Caki2 (cell line): Measurements from ENCODE around the gene SYTL1. TPM values are rescaled to one million over a fixed set of nuclear protein-coding genes. Genes with fewer than 3 reads are reported as not detected.
"Not testable (repeated sequence)": the region's sequence is repeated elsewhere in the genome, so short reads cannot be mapped to it uniquely, and the experiment has no call there.

Experiments used
- DNase-seq: peaks from one replicate; pipeline ENCODE4 v3.0.0-alpha.2; 2015; ENCODE audit warnings: low read depth
- in situ Hi-C: cut with HindIII; loops from 2 replicates; pipeline ENCODE4 v1.10.0; 2016; ENCODE audit warnings: low sequenced_read_pairs, low pct_unique_long_range_greater_than_20kb, mixed read lengths
- total RNA-seq: library from RNA; depleted of rRNA; stranded (reverse); fragments of >200 nt; shearing (Covaris generic); gene quantifications from 2 replicates; pipeline ENCODE4 v1.2.3, GENCODE V29; 2014; ENCODE audit warnings: low replicate concordance

The SYTL1 gene
- total RNA-seq, 1 experiment from 2014 or later = 39.3 TPM

DNA sequence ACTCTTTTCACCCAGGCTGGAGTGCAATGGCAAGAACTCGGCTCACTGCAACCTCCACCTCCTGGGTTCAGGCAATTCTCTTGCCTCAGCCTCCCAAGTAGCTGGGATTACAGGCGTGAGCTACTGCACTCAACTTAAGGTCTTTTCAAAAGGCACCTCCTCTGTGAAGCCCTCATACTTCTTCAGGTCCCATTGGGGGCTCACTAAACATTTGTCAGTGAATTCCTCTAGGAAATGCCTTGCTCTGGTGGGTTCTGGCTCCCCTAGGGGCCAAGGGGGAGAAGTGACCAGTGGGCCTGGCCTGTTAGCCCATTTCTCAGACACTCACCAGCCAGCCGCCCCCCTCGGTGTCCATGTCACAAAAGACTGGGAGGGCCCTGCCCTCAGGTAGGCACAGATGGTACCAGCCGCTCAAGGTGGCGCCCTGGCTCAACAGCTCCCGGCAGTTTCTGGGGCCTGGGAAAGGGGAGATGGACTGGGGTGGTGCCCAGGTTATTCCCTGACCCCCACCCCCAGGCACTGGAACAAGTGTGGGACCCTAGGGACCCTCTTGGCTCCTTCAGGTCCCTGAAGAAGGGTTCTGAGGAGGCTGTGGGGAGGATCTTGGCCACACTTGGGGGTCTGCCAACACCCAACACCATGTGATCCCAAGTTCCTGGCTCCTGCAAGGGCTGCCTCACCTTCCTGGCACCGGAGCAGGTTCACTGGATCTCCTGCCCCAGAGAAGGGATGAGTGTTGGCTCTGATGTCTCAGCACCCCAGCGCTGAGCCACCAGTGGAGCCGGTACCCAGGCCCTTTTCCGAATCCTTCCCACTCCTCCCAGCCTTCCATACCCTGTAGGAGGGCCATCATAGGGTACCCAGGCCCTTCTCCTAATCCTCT lies 31.2 kb downstream of the SYTL1 start:
- DNase-seq = no peak
- in situ Hi-C loops = no loop called here

DNA sequence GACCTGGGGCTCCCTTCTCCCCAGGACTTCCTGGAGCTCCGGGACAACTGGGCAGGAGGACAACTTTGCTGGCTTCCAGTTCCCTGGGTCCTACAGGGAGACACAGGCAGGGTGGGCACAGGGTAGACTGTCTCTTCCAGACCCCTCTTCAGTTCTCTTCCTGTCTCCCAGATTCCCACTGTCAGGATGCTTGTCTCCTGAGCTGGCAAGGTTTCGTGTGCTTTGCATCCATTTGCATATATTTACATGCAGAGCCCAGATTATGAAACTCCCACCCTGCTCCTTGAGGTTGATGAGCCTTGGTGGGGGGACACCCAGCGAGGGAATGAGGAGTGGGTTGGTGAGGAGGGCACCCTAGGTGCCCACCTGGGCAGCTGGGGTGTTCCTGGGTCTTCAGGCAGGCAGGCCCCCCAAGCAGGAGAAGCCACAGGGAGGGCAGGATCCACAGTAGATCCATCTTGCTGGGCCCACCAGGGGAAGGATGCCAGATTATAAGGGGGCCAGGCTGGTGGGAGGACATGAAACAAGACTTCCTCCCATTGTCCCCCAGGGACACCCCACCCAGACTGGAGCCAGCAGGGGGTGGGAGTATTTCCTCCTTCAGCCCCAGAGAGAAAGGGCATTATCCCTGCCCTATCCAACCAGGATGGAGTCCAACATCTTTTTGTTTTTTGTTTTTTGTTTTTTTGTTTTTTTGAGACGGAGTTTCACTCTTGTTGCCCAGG lies 32.7 kb downstream of the SYTL1 start, which contains the start of gene FCN3:
FCN3 (minus strand) TSS at position 463 of the 725 bp plus-strand sequence; CDS start at position 457, 6 bp downstream.
- no peak for DNase-seq
- in situ Hi-C loops = no loop called here

DNA sequence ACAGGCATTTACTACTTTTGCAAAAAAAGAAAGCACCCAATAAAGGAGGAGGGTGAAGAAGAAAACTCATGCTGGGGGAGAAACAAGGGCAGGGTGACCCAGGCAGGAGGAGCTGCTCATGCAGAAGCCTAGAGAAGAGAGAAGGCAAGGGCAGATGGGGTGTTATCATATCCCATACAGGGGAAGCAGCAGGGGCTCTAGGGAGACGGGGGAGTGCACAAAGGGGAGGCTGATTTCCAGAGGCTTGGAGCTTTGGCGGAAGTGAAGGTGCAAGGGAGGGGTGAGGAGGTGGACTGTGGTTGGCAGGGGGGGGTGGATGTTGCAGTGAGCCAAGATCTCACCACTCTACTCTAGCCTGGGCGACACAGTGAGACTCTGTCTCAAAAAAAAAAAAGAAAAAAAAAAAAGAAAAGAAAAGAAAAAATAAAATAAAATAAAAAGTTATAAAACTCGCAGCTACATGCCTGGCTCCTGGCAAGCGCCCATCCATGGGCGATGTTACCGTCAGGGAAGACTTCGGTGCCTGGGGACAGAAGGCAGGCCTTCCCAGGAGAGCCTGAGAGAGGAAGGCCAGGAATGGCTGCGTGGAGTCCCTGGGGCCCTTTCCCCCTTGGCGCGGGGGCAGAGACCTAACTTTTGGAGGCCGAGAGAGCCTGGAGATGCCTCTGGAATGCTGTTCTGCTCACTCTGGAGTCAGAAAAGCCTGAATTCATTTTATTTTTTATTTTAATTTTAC lies 36.1 kb downstream of the SYTL1 start:
- DNase-seq = no peak
- in situ Hi-C loops = no loop called here

DNA sequence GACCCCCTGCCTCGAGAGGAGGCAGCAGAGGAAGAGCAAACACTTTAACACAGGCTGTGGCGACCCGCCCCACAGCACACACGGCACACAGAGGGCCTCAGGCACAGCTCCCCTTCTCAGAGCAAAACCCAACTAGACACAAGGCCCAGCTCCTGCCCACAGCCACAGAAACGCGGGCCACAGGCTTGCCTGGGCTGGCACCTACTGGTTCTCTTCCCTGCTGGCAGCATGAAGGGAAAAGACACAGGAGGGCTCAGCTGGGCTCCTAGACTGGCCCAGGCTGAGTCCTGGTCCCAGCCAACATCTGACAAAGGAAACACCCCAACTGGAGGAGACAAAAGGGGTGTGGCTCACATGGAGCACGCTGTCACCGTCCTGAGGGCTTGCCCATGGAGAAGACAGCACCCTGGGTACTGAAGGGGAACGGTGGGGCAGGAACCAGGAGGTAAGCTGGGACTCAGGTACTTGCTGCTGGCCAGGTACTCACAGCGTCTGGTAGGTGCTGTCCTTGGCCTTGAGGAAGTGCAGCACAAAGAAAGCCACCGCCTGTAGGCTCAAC lies 37.8 kb downstream of the SYTL1 start:
- DNase-seq = no peak
- in situ Hi-C loops = no loop called here

DNA sequence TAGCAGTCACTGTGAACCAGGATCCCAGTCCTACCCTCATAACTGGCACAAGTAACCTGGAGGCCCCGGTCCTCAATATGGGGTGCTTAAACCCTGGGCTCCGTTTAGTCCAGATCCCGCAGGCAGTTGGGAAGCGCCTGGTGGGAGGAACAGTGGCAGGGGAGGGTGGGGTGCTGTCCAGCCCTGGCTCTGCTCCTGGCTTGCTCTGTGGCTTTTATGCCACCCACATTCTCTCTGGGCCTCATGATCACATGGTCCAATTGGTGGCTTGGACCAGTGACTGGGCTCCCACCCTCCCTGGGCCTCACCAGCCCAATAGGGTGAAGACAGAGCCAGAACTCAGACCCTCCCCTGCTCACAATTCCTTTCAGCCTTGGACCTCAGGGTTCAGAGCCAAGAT lies 38.4 kb downstream of the SYTL1 start:
- in situ Hi-C loops = no loop called here
- no peak for DNase-seq

DNA sequence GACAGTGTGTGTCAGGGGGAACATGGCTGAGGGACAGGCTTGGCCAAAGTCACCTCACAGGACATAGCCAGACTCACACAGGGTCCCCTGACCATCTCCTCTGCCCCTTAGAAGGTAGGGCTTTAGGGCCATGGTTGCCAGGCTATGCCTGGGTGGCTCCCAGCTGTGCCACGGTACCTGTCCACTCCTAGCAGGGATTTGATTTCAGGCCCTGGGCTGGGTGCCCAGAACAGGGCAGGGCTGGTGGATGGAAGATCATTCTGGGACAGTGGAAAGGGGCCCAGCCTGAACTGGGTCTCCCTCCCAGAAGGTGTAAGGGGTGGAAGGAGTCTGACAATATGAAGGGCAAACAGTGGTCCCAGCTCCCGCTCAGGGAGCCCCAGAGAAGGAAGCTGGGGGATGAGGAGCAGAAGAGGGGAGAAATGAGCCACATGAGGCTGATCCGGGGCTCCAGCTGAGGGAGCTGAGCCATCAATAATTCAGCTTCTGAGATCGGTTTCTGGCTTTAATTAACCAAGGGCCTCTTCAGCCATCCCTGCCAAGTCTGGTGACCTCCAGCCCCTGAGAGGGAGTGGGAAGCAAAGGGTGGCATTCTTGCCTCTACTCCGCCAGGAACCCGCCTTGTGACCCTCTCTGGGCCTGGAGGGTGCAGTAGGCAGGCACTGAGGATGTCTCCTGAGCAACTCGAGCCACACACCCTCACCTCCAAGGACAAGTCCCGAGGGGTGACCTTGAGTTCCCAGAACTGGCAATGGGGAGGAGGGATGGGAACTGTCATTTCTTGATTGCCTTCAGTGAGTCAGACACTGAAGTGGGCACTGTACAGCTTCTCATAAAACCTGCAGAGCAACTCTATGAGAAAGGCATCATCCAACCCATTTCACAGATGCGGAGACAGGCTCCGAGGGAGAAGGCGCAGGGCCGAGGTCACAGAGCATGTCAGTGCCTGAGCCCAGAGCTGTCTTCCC lies 39.2 kb downstream of the SYTL1 start:
- DNase-seq = no peak
- in situ Hi-C loops = no loop called here

DNA sequence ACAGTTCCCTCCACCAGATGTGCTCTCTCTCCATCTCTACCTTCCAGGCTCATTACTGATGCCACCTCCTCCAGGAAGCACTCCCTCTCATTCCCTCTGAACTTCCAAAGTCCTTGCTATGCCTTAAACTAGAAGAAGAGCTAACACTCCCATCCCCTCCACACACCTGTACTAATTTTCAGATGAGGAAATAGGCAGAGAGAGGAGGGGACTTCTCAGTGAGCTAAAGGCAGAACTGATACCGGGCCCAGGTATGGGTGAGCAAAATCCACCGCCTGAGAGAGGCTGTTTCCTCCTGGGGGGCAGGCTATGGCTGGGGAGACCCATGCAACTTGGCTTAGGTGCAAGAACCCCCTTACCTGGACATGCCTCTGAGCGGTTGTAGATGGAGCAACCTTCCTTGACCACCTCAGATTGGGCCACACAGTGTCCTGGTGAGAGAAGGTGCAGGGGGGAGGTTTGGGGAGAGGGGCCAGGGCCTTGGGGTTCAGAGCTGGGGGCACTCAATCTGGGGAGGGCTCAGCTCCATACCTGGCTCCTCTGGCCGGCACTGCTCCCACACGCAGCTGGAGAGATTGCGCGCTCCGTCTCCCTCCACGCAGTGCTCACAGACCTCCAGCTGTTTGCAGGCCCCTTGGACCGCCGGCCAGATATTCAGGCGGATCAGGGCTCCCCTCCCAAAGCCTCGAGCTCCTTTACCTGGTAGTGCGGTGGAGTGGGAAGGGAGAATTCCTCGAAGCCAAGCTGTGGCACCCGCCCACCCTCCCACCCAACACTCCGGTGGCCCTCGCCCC lies 40.3 kb downstream of the SYTL1 start:
- in situ Hi-C loops = no loop called here
- no peak for DNase-seq

DNA sequence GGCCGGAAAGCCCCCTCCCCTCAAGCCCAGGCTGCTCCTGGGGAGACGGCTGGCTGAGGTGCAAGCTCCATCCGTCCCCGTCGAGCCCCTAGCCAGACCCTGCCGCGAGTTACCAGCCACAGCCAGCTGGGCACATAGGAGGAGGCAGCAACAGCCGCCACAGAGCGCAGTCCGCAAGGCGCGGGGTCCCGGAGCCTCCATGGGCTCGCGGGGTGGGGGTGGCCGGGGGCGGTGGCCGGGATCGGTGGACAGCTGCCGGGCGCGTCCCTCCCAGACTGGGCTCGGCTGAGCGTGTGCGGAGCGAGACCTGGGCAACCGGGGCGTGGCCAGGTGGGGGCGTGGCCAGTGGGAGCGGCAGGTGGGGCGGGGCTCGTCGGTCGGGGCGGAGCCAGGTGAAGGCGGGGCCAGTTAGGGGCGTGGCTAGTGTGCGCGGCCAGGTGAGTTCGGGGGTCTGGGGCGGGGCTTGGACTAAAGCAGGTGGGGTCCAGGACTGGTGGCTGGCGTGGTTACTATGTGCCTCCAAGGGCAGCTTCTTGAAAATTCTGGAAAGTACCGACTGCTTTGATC lies 41.3 kb downstream of the SYTL1 start, which contains the start of gene CD164L2:
CD164L2 (minus strand) TSS at position 295 of the 567 bp plus-strand sequence; CDS start at position 201, 94 bp downstream.
- DNase-seq = no peak
- in situ Hi-C loops = no loop called here

DNA sequence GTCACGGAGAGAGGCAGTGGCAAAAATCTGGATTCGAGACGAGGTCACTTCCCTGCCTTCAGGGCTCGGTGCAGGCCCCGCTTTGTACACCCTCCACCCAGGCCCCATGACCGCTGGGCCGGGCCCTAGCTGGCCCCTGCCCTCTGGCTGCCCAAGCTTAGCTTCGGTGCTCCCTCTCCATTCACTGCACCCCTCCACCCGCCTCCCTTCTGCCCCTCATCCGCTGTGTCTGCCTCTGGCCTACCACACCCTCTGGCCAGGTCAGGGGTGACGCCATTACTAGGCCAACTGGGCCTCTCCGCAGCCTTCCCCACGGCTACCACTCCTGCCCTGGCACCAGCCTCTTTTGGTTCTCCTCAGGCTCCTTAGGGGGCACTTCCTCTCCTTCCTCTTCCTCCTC lies 41.8 kb downstream of the SYTL1 start:
- in situ Hi-C loops = no loop called here
- DNase-seq = no peak

DNA sequence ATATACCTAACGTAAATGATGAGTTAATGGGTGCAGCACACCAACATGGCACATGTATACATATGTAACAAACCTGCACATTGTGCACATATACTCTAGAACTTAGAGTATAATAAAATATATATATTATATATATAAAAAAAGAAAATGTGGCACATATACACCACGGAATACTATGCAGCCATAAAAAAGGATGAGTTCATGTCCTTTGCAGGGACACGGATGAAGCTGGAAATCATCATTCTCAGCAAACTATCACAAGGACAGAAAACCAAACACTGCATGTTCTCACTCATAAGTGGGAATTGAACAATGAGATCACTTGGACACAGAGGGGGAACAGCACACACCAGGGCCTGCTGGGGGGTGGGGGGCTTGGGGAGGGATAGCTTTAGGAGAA lies 43.0 kb downstream of the SYTL1 start:
- in situ Hi-C loops, DNase-seq: not testable (repeated sequence)

DNA sequence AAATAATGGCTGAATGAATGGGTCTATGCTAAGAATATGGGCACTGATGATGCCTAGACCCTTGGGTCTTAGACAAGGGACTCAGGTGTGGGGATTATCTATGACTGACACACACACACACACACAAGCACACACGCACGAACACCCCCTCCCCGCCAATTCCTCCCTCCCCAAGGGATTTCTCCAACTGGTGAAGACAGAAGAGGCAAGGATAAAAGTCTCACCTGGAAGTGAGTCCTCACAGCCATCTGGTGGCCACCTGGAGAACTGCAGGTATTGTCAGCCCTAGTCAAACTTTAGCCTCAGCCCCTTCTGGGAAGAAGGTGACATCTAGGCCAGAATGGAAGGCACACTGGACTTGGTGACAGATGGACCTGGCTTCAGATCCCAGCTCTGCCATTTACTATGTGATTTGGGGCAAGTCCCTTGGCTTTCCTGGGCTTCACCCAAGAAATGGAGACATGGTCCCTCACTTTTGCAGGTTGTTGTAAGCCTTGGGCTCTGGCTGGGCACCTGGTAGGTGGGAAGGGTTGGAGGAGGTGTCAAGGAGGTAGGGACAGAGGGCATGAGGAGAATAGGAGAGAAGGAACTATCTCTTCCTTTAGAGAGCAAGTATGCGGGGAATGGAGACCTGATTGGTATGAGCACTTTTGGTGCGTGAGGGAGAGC lies 46.6 kb downstream of the SYTL1 start:
- peak; percentile 41 for DNase-seq
- in situ Hi-C loops = no loop called here

DNA sequence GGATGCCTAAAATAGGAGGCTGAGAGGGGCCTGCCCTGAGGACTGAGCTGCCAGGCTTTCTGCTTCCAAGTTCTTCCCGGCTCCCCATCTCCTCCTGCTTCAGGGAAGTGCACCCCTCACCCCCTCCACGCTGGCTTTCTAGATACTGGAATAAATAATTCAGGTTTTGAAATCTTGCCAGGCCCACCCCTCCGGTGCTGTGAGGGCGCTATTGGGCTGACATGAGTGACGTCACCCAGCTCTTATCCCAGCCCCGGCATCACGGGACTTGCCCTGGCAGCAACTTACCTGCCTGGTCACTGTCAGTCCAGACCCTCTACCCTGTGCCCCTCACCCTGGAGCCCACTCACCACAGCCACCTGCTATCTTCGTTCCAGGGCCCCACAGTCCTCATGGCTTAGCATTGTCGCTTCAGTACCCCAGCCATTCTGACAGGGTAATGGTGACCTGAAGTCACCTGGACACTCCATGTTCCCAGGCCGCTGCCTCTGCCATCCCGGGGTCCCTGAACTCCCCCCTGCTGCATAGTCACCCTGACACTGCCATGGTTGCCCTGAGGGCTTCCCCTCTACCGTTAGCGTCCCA lies 49.8 kb downstream of the SYTL1 start:
- no peak for DNase-seq
- in situ Hi-C loops = no loop called here

DNA sequence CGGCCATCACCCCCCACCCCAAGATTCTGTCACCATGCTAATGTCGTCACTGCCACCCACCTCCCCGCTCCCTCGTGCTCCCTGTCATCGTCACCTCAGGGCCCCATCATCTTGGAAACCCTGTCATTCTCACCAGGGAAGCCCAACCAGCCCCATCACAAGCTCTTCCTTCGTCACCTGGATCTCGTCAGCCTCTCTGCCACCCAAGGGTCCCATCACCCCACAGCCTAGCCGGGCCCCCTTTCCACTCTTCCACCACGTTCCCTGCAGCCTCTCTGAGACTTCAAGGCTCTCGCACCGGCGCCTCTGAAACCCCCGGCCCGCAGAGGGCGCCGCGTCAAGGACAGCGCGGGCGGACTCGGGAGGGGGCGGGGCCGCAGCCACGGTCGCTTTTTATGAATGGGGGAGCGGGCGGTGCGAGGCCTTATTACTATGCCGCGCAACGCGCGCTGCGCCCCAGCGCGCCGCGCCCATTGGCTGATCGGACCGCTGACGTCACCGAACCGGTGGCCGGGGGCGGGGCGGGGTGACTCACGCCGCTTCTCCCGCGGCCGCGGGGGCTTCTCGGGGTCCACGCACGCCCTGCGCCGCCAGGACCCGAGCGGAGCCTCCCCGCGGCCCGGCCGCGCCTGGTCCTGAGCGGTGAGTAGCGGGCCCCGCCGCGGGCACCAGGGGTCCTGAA lies 50.4 kb downstream of the SYTL1 start, which contains the start of gene GPR3:
GPR3 (plus strand) TSS at position 527 of the 682 bp plus-strand sequence. CDS start 1,177 bp downstream, outside the sequence.
- DNase-seq = peak; percentile 85
- in situ Hi-C loops = no loop called here

DNA sequence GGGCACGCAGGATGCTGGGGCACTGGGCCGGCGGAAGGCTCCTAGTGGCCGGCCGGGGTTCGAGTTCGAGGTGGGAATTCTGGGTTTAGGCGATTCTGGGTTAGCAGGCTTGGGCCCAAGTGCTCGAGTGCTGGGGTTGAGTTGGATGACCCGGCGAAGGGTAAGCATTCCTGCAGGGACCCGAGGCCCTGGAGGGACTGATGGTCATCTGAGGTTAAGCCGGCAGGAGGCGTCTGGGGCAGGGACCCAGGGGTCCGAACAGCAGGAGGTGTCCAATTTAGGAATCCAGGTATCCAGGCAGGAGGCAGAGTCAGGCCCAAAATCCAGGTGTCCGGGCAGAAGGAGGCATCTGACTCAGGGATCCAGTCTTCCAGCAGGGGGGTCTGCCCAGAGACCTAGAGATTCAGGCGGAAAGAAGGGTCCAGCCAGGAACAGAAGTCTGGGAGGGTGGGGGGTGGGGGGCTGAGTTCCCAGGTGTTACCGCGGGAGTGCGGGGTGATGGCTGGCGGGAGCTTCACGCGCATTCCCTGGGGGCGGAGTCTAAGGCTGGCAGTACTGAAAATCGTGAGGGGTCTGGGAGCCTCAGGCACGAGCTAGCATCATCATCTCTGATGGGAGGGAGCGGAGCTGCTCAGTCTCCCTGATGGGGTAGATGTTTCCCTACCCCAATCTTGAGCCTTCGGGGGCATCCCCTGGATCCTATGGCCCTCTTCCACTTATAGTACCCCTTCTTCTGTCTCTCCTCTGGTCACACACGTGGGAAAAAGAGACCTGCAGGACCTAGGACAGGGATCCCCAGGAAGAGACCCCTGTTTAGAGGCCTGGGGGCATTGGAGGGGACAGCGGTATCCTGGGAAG lies 51.2 kb downstream of the SYTL1 start:
- DNase-seq = no peak
- in situ Hi-C loops = no loop called here
